GM21723 (cell line): Measurements from ENCODE around the gene CSK.
"Not testable (repeated sequence)": the region's sequence is repeated elsewhere in the genome, so short reads cannot be mapped to it uniquely, and the experiment has no call there.

ENCODE experiments used
- ATAC-seq: cut with Tn5 transposase; IDR thresholded peaks from one replicate; pipeline ENCODE4 v1.9.1; 2021; ENCODE audit warnings: mild to moderate bottlenecking, moderate library complexity; ENCODE audit not compliant: unreplicated experiment

CSK gene

DNA sequence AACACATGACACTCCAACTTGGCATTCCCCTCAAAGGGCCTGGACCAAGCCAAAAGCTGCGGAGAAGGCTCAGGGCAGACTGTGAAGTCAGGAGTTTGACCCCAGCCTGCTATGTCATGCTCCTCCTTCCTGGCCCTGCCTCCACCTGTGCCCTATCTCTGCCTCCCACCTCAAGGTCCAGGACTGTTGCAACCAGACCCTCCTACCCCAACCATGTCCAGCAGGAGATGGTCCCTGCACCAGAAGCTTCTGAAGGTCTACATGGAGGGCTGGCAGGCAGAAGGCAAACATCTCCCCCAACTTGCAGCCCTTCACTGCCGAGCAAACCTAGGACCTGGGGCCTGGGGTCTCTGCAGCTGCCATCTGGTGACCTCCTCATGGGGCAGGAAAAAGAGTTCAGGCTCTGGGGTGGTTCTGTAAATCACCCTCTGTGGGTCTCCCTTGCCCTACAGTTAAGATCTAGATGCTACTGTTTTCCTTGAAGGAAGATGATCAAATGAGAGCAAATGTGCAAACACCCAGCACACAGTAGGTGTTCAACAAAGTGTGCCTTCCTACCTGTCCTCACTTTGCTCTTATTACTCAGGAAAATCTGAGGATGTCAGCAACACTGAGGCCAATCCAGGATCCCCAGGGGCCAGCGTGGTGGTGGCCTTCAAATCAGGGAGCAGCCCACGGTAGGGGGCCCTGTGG is 11.5 kb upstream of the CSK start:
- no peak for ATAC-seq

DNA sequence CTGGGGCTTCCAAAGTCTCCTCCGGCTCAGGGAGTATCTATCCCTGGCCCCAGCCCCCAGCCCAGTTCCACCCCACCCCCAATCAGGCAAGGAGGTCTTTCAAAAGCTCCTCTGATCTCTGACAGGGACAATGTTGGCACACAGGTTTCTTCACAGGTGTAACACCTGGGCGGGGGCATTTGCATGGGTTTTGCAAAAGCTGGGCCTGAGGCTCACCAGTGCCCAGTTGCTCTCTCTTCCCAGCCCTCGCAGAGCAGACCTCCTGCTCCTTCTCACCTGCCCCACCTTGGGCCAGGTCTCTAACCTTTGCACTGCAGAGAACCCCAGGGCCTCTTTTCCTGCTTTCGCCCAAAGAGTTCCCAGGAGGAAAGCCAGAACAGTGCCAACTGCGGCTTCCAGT is 8.6 kb upstream of the CSK start:
- ATAC-seq: no peak

DNA sequence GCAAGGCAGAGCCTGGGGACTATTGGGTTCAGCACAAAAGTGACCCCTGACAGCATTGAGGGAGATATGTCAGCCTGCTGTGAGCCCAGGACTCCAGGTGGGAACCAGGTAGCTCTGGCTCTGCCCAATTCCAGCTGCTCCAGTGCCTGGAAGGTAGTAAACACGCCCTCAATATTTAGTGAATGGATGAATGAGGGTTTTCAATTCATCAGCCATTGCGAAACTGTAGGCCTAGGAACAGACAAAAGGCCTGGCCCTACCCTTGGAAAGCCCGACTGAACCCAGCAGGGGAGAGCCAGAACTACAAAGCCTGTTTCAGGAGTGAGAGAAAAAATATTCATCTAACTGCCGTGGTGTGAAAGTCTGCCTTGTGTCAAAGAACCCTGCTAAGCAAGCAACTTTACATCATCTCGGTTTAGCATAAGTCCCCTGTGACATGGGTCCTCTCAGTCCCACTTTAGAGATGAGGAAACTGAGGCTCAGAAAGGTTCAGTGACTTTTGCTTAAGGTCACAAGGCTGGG is 8.1 kb upstream of the CSK start:
- ATAC-seq: no peak

DNA sequence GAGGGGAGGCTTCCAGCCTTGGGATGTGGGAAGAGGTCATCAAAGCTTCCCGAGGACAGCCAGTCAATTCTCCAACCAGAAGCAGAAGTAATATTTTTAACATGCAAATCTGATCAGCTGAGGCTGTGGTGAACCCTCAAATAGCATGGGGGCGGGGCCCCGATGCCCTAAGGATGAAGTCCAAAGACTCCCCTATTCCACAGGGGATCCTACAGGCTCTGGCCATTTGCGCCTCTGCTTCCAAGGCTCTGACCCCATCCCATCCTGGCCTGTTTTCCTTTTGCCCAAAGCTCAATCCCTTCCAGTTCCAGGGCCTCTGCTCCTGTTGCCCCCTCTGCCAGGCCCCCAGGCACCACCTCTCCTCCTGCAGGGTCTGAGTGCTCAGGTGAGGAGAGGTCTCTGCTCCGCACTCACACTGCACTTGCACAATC is 6.7 kb upstream of the CSK start:
- ATAC-seq: no peak

DNA sequence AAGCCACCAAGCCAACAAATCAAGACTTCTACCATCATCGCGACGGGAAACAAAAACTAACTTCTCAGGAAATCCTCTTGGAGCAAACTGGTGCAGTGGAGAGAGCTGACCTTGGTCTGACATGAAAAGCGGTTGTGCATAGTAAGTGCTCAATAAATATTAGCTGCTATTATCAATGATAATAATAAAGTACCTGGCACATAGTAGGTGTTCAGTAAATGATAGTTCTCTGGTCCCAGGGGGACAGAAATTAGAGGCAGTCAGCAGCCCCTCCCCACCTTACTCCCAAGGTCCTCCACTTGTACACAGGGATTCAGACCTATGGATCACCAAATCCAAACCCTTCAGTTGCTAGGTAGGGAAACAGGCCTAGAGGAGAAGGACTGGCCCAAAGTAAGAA is 6.0 kb upstream of the CSK start:
- ATAC-seq: no peak

DNA sequence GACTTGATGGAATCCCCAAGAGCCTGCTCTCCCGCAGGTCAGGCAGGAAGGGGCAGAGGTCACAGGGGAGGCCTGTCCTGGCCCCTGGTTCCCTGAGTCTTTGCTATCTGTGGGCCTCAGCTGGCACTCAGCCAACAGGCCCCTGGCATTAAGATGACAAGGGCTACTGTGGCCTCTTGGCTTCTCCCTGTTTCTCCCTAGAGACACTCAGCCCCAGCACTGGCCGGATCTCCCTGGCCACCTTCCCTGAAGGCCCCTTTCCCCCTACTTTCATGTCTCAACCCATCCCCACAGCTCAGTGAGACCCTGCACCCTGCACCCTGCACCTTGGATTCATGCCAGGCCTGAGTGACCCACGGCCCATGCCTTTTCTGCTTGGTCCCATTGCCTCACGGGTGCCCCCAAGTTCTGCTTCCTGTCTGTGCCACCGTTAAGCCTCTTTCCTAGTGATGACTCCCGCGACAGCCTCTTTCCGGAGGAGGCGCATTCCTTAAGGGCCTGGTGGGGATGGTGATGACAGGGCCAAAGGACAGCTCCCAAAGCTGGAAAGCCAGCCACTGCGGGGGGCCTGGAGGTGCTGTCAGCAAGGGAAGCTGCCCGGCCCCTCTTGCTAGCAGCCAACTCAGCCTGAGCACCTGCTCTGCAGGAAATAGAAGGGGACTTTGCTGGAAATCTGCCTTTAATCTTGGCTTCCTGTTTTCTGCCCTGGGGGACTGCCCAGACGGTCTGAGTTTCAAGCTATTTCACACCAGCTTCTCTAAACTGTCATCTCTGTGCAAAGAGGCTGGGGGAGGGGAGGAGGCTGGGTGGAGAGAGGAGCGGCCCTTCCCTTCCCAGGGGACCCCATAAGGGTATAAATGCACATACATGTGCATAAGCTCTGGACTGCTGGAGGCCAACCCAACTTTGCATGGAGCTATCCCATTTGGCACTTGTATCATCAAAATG is 4.8 kb upstream of the CSK start:
- ATAC-seq: peak; percentile 37

DNA sequence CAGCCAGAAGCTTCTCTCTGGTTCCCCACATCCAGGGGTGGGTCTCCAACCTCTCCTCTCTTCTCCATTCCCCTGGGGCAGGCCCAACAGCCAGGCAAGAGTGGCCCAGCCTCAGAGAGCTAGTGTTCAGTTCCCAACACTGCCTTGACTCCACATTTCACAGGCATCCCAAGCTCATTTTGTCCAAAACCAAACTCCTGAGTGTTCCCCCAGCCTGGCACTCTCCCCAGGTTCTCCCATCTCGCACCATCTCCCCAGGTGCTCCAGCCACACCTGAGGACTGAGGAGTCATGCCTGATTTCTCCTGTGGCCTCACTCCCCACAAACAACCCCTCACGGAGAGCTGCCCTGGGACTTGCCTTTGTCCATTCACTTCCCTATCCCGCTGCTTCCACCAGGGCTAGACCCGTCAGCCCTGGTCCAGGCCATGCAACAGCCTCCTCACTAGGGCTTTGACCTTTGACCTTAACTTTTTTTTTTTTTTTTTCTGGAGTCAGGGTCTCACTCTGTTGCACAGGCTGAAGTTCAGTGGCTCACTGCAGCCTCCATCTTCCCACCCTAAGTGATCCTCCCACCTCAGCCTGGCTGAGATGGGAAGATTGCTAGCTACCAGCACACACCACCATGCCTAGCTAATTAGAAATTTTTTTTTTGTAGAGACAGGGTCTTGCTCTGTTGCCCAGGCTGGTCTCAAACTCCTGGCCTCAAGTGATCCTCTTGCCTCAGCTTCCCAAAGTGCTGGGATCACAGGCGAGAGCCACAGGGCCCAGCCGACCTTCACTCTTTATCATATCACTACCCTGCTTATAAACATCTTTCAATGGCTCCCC is 3.9 kb upstream of the CSK start:
- ATAC-seq: no peak

DNA sequence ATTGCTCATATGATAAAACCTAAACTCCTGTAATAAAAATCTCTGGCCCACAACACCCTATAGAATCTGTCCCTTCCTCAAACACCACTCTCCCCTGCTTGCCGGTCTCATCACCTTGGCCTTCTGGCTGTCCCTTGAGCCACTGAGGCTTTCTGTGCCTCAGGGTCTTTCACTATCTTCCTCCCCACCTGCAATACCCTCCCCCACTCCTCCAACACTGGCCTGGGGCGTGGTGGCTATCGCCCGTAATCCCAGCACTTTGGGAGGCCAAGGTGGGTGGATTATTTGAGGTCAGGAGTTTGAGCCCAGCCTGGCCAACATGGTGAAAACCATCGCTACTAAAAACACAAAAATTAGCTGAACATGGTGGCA is 3.3 kb upstream of the CSK start:
- ATAC-seq: no peak

DNA sequence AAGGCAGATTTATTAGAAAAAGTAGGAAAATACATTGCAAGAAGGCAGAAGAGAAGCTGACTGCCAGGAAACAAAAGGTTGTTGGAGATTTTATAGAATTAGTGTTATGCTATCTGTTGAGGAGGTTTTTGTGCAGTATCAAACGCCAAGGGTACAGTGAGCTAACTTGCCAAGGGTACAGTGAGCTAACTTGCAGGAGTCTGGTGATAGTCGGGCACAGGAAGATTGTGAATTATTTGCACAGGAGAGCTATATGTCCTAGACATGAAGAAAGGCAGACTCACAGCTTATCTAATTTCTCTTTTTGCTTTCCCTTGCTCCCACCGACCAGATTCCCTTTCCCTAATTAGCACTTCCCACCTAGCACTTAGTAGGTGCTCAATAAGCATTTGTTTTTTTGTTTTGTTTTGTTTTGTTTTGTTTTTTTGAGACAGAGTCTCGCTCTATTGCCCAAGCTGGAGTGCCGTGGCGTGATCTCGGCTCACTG is 2.7 kb upstream of the CSK start:
- no peak for ATAC-seq

DNA sequence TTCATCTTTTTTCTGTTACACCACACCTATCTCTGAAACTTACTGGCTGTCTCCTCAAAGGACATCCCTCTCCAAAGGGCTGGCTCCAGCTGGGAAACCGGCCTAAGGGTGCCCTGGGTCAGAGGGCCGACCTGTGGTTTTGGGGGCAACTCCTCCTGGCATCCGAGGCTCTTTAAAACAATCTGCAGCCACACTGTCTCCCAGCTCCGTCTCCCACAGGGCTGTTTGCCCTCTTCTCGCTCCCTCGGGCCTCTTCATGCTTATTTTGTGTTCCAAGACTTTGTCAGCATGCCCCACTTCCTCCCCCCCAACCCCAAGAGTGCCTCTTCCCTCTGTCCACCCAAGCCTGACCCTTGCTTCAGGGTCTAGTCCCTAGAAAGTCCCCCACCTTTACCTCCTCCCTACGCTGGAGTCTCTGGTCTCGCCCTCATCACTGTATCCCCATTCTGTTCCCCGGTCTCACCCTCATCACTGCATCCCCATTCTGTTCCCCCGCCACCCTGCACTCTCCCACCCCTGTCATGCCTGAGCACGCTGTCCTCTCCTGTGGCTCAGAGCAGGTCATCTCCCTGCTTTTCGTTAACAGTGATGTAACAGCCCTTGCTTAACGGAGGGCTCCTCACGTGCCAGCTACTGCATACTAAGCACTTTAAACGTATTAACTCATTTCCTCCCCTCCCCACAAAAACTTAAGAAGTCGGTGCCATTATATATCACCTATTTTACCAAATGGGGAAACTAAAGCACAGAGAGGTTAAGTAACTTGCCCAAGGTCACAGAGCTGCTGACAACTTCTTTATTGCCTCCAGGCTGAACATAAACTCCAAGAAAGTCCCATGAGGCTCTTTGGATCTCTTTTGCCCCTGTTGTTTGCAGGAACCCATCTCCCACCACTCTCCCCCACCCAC is 1.1 kb upstream of the CSK start:
- ATAC-seq: no peak

DNA sequence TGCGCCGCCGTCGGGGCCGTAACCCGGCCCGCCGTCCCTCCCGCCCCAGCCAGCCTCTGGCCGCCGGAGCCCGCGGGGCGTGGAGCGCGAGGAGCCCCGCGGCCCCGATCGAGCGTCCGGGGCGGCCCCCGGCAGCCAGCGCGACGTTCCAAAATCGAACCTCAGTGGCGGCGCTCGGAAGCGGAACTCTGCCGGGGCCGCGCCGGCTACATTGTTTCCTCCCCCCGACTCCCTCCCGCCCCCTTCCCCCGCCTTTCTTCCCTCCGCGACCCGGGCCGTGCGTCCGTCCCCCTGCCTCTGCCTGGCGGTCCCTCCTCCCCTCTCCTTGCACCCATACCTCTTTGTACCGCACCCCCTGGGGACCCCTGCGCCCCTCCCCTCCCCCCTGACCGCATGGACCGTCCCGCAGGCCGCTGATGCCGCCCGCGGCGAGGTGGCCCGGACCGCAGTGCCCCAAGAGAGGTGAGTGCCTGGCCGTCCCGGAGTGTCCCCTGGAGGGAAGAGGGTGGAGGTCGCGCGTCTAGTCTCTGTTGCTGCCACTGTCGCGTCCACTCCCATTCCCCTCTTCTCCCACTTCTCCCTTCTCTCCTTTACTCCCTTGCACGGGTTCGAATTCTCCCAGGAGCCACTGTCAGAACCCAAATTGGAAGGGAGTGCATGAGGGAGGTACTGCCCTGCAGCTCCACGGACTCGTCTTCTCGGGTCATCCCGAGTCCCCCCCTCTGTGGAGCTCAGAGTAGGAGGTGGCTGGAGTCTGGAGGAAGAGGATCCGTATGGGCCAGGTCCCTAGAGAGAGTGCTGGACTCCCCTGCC is 585 bp downstream of the CSK start:
- no peak for ATAC-seq

DNA sequence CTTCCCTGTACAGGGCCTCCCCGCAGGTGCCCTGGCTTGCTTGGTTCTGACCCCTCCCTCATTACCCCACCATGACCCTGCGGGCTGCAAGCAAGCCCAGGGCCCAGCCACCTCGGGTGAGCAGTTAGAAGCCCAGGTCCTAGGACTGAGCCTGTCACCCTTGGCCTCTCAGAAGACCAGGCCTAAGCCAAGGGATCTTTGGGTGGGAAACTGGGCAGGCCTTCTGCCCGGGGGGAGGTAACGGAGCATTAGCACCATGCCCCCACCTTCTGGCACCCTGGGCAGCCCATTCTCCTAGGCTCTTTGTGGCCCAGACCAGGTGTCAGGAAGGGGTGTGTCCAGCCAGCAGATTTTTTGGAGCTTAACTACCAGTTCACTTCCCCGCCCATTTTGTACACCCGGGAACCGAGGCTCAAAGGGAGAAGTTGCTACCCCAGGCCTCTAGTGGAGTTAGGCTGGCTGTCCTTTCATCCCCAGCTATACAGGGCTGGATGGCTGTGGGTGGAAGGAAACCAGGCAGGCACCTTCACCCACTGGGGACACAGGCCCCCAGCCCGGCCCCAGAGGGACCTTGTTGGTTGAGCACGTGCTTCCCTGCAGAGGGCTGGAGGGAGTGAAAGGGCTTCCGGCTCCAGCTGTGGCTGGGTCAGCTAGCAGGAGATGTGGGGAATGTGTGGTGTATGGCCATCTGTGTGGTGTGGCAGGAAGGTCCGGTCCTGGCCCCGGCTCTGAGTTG is 1.4 kb downstream of the CSK start:
- no peak for ATAC-seq

DNA sequence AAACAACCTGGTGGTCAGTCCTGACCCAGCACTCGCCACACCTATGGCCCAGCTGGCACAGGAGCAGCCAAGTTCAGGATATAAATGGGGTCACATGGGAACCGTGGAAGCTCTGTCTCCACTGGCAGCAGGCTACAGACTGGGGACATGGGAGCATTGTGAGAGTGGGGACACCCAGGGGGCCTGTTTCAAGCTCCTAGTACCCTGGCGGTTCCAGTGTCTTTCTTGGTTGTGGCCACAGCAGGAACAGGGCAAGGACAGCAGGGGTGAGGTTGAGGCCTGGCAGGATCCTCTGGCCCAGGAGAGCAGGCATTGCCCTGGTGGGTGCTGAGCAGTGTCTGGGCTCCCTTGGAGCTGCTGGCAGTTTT is 1.9 kb downstream of the CSK start:
- no peak for ATAC-seq

DNA sequence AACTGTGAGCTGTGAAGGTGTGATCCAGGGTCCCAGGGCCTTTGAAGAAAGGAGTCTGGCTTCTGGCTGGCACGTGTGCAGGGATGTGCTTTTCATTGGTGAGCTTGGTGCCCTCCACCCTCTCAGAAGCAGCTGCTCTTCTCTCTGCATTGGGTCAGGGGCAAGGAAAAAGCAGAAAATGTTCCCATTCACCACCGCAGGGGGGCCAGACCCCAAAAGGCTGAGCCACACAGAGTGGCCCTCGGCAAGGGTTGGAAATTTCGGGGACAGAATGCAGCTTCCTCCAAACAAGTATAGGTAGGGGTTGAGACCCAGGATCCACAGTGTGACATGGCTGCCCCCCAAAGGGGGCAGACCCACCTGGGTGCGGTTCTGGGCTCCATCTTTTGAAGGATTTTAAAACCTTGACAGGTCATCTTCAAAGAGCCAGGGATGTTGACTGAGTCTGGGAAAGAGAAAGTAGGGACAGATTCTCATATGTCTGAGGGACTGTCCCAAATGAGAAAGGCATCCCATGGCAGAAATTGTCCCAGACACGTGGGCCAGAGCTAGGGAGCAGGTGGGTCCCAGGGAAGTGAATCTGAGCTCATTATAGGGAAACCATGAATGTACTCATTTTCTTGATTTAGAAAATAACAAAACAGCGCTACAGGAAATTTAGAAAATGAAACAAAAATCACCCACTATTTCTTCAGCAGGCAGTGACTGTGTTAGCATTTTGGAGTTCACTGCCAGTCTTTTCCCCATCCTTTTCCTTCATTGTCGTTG is 2.7 kb downstream of the CSK start:
- no peak for ATAC-seq

DNA sequence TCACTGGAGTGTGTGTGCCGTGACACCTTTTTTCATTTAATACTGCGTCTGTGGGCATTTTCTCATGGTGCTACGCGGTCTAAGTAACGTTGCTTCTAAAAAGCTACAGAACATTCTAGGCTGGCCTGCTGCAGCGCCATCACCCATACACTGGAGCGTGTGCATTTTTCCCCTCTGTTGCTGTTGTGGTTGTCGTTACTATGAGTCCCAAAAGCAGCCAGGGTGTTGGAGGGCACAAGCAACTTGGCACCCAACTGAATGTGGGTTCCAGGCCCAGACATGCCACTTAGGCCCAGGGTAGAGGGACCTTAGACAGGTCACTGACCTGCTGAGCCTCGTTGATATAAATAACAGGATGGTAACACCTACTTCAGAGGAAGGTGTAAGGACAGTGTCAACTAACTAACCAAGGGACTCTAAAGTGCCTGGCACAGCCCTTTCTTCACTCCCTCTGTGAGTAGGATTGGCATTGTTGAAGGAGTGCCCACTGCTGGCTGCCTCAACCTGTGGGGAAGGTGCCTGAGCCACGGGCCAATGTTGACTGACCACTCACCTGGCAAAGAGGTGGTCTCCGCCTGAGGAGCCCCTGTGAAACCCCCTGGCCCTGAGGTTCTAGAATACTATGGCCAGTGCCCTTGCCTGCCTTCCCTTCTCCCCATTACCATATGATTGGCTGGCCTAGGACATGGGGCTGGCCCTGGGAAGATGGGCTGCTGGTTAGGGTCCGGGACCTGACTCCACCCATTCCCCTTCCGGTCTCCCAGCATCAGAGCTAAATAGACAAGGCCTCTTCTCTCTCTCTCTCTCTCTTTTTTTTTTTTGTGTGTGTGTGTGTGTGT is 3.5 kb downstream of the CSK start:
- no peak for ATAC-seq

DNA sequence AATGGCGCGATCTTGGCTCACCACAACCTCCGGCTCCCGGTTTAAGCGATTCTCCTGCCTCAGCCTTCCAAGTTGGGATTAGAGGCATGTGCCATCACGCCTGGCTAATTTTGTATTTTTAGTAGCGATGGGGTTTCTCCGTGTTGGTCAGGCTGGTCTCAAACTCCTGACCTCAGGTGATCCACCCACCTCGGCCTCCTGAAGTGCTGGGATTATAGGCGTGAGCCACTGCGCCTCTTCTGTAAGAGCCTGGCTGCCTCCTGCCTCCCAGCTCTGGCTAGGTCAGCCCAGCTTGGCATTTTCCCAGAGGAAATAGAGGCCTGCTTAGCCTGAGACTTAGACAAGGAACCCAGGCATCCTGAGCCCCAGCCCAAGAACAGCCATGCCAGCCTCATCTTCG is 4.2 kb downstream of the CSK start:
- ATAC-seq: not testable (repeated sequence)
